Osteoblast (primary cell): ENCODE data around the gene TACC2. TPM values are rescaled to one million over a fixed set of nuclear protein-coding genes. Genes with fewer than 3 reads are reported as not detected.
"Not testable (repeated sequence)": the region's sequence is repeated elsewhere in the genome, so short reads cannot be mapped to it uniquely, and the experiment has no call there.

Experiments
- DNase-seq: peaks from one replicate; pipeline ENCODE4 v3.0.0; 2011; ENCODE audit warnings: low spot score, mixed read lengths; ENCODE audit not compliant: insufficient read length; ENCODE audit errors: missing footprints
- H2AFZ ChIP-seq: 2 replicates; pipeline ENCODE4 v1.6.0; 2011; ENCODE audit warnings: mild to moderate bottlenecking, low read length
- H3K27ac ChIP-seq: 2 replicates; pipeline ENCODE4 v1.5.1; 2011; ENCODE audit warnings: mild to moderate bottlenecking, low read depth, low read length, moderate library complexity
- H3K27me3 ChIP-seq: 2 replicates; pipeline ENCODE4 v1.6.0; 2012; ENCODE audit warnings: mild to moderate bottlenecking, control low read depth, inconsistent platforms, low read length, moderate library complexity; ENCODE audit not compliant: insufficient read depth
- H3K36me3 ChIP-seq: 2 replicates; pipeline ENCODE4 v1.5.1; 2011; ENCODE audit warnings: mild to moderate bottlenecking, low read length, control low read depth, moderate library complexity; ENCODE audit not compliant: insufficient read depth
- H3K4me1 ChIP-seq: 2 replicates; pipeline ENCODE4 v1.5.1; 2011; ENCODE audit warnings: mild to moderate bottlenecking, low read length, control low read depth, moderate library complexity; ENCODE audit not compliant: insufficient read depth
- H3K4me2 ChIP-seq: 2 replicates; pipeline ENCODE4 v1.6.0; 2011; ENCODE audit warnings: mild to moderate bottlenecking, low read length; ENCODE audit not compliant: insufficient read depth
- H3K4me3 ChIP-seq: fragments of 200-600 bp; sonication (generic); 3 replicates; pipeline ENCODE4 v1.5.1; 2012; ENCODE audit warnings: mild to moderate bottlenecking, low read length, inconsistent platforms; ENCODE audit not compliant: insufficient read depth
- H3K79me2 ChIP-seq: 2 replicates; pipeline ENCODE4 v1.6.0; 2012; ENCODE audit warnings: mild to moderate bottlenecking, low read length, control low read depth, inconsistent platforms; ENCODE audit not compliant: insufficient read depth
- H3K9me3 ChIP-seq: 2 replicates; pipeline ENCODE4 v1.5.1; 2011; ENCODE audit warnings: low read depth, low read length, control low read depth
- H4K20me1 ChIP-seq: 2 replicates; pipeline ENCODE4 v1.6.0; 2012; ENCODE audit warnings: mild to moderate bottlenecking, low read length, control low read depth; ENCODE audit not compliant: insufficient read depth
- CTCF ChIP-seq: IDR thresholded peaks from 2 replicates; pipeline ENCODE4 v1.5.1; 2011; ENCODE audit warnings: mild to moderate bottlenecking, low read depth, low read length, moderate library complexity; ENCODE audit errors: extremely low read depth
- total RNA-seq: library from RNA; depleted of rRNA; stranded (reverse); fragments of >200 nt; gene quantifications from 2 replicates; pipeline ENCODE4 v1.2.3, GENCODE V29; 2012

TACC2 gene
- total RNA-seq, 1 donor, result 5.8 TPM

GRCh38 chr10:122091722-122092121 is 102.8 kb downstream of the TACC2 start:
- H3K27ac ChIP-seq, result no peak overlapping the region
- H3K9me3 ChIP-seq, result no peaks in the 10 kb centered on the region
- H3K4me1 ChIP-seq, result no peaks in the 10 kb centered on the region
- no peak overlapping the region for H3K4me3 ChIP-seq
- H3K4me2 ChIP-seq, result no peak overlapping the region
- no peak overlapping the region for H2AFZ ChIP-seq
- no peaks in the 10 kb centered on the region for H4K20me1 ChIP-seq
- no peak for TF ChIP-seq CTCF
- H3K36me3 ChIP-seq, result no peaks in the 10 kb centered on the region
- no peak for DNase-seq
- no peaks in the 10 kb centered on the region for H3K79me2 ChIP-seq
- peaks cover 46% of the 10 kb centered on the region for H3K27me3 ChIP-seq

- no peak overlapping the region for H3K4me2 ChIP-seq
- no peaks in the 10 kb centered on the region for H3K79me2 ChIP-seq
- no peaks in the 10 kb centered on the region for H3K4me1 ChIP-seq
- no peak for DNase-seq
- no peak for TF ChIP-seq CTCF
- H3K9me3 ChIP-seq, result no peaks in the 10 kb centered on the region
- H3K4me3 ChIP-seq, result no peak overlapping the region
- no peak overlapping the region for H2AFZ ChIP-seq
- H3K27me3 ChIP-seq, result peaks cover 45% of the 10 kb centered on the region
- no peaks in the 10 kb centered on the region for H3K36me3 ChIP-seq
- H4K20me1 ChIP-seq, result no peaks in the 10 kb centered on the region
- H3K27ac ChIP-seq, result no peak overlapping the region
Observed at GRCh38 chr10:122093076-122093475, 104.1 kb downstream of the TACC2 start.

- H3K36me3 ChIP-seq, H3K9me3 ChIP-seq, H4K20me1 ChIP-seq, DNase-seq, H3K79me2 ChIP-seq, H3K27ac ChIP-seq, H3K4me3 ChIP-seq, H3K4me2 ChIP-seq, H2AFZ ChIP-seq: not testable (repeated sequence)
- Histone ChIP-seq H3K4me1 (peaks cover 13% of the 10 kb centered on the region), H3K27me3 (peaks cover 47% of the 10 kb centered on the region)
Observed at GRCh38 chr10:122096181-122096580, 107.2 kb downstream of the TACC2 start.

GRCh38 chr10:122096705-122097104 is 107.7 kb downstream of the TACC2 start:
- H3K27me3 ChIP-seq, result peaks cover 42% of the 10 kb centered on the region

More at GRCh38 chr10:122096705-122097104, 107.7 kb downstream of the TACC2 start:
- Histone ChIP-seq H4K20me1 (no peaks in the 10 kb centered on the region), H3K4me2 (no peak overlapping the region), H3K4me1 (peaks cover 13% of the 10 kb centered on the region), H3K36me3 (no peaks in the 10 kb centered on the region), H2AFZ (no peak overlapping the region), H3K9me3 (no peaks in the 10 kb centered on the region), H3K4me3 (no peak overlapping the region), H3K79me2 (no peaks in the 10 kb centered on the region), H3K27ac (no peak overlapping the region)
- DNase-seq, result no peak
- TF ChIP-seq CTCF, result no peak
